ENCODE measurements around the gene LRFN3.

LRFN3 gene

GRCh38 chr19:35990771-35991730, 54.9 kb downstream of the LRFN3 start:
- no peak overlapping the region for H3K4me3 ChIP-seq (ENCODE audit: low read depth, low read length)
- no peak for TF ChIP-seq CTCF (IDR thresholded peaks at IDR 0.05; ENCODE audit: low read depth, low read length)

DNA sequence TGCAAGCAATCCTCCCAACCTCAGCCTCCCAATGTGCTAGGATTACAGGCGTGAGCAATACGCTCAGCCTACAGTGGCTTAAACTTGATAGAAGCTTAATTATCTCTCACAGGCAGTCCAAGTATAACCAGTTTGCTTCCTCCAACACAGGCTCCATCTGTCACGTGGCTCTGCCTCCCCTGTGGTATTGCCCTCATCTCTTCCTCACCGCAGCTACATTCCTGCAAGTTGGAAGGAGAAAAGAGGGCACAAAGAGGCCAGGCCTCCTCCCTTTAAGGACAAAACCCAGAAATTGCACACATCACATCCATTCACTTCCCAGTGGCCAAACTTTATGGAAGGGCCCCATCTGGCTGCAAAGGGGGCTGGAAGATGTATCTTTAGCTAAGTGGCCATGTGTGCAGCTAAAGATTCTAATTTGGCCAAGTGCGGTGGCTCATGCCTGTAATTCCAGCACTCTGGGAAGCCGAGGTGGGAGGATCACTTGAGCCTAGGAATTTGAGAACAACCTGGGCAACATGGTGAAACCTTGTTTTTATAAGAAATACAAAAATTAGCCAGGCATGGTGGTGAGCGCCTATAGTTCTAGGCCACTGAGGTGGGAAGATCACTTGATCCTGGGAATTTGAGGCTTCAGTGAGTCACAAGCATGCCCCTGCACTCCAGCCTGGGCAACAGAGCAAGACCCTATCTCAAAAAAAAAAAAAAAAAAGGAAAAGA, 55.7 kb downstream of the LRFN3 start:
- no peak for TF ChIP-seq CTCF (IDR thresholded peaks at IDR 0.05; ENCODE audit: low read depth, low read length)
- H3K4me3 ChIP-seq (ENCODE audit: low read depth, low read length): no peak overlapping the region

GRCh38 chr19:35992907-35993765, 57.0 kb downstream of the LRFN3 start:
- no peak overlapping the region for H3K4me3 ChIP-seq (ENCODE audit: low read depth, low read length)
- no peak for TF ChIP-seq CTCF (IDR thresholded peaks at IDR 0.05; ENCODE audit: low read depth, low read length)

- H3K4me3 ChIP-seq (ENCODE audit: low read depth, low read length): no peak overlapping the region; the same call in 1 of the 2 replicates
- no peak for TF ChIP-seq CTCF (IDR thresholded peaks at IDR 0.05; ENCODE audit: low read depth, low read length)
Observed at GRCh38 chr19:35993923-35994598, 57.9 kb downstream of the LRFN3 start.
